Activated CD4-positive, alpha-beta T cell treated with anti-CD3 and anti-CD28 coated beads for 36 hours (primary cell): ENCODE results near the gene MAN1A1. TPM values are rescaled to one million over a fixed set of nuclear protein-coding genes. Genes with fewer than 3 reads are reported as not detected.
A peak's percentile ranks its signal among the peaks of the same experiment; 100 is the strongest.

Experiments used
- ATAC-seq: fragments of 200-7000 bp; cut with Tn5 transposase; one replicate; pipeline ENCODE4 v1.10.0; 2021; ENCODE audit warnings: mild to moderate bottlenecking, moderate library complexity
- CTCF ChIA-PET: fragments of 350-600 bp; sonication (Branson Sonifier 250); formaldehyde crosslinking; loops from one replicate; lab custom pipeline; 2021; ENCODE audit warnings: antibody characterized with exemption; lab: Charles Lee
- POLR2A ChIA-PET: fragments of 350-600 bp; sonication (Branson Sonifier 250); formaldehyde crosslinking; loops from one replicate; lab custom pipeline; 2021; ENCODE audit warnings: antibody characterized with exemption, inconsistent platforms; lab: Charles Lee
- DNase-seq: peaks from one replicate; pipeline ENCODE4 v3.0.0-alpha.2; 2020
- H3K27ac Mint-ChIP-seq: one replicate; pipeline ENCODE4 v1.8.0; 2021; ENCODE audit warnings: mixed read lengths
- H3K27me3 Mint-ChIP-seq: one replicate; pipeline ENCODE4 v1.8.0; 2021; ENCODE audit warnings: mixed read lengths
- H3K36me3 Mint-ChIP-seq: one replicate; pipeline ENCODE4 v1.8.0; 2021; ENCODE audit warnings: low read depth, mixed read lengths
- H3K4me1 Mint-ChIP-seq: one replicate; pipeline ENCODE4 v1.8.0; 2021; ENCODE audit warnings: mixed read lengths
- H3K4me3 Mint-ChIP-seq: one replicate; pipeline ENCODE4 v1.8.0; 2021; ENCODE audit warnings: mild to moderate bottlenecking, moderate library complexity, mixed read lengths
- H3K9me3 Mint-ChIP-seq: one replicate; pipeline ENCODE4 v1.8.0; 2021; ENCODE audit warnings: low read depth, mixed read lengths
- intact Hi-C, 2 experiments: fragments of 100-400 bp; cut with DNase I in 1 of 2; cut with micrococcal nuclease in 1 of 2; formaldehyde crosslinking; loops; one replicate each; pipeline versions ENCODE4 v1.14.2 to v1.15.1; 2022 to 2024; cut with DNase I, micrococcal nuclease
- total RNA-seq, 2 experiments: library from RNA; stranded (reverse); gene quantifications; one replicate each; pipeline ENCODE4 v1.2.3, GENCODE V29; 2021

Gene MAN1A1
- total RNA-seq, 2 experiments from 2014 or later = 15.3 to 18.4 TPM

GRCh38 chr6:119192200-119192599, 157.4 kb downstream of the MAN1A1 start:
- intact Hi-C loops = no loop called here
- ATAC-seq = no peak

GRCh38 chr6:119190176-119190575, 159.4 kb downstream of the MAN1A1 start:
- Mint-ChIP-seq H3K36me3 (peaks cover 30% of the 10 kb centered on the region), H3K4me3 (no peak overlapping the region), H3K27me3 (no peaks in the 10 kb centered on the region), H3K27ac (no peak overlapping the region), H3K4me1 (no peaks in the 10 kb centered on the region), H3K9me3 (no peaks in the 10 kb centered on the region)
- intact Hi-C loops = no loop called here
- CTCF ChIA-PET = interaction anchor here (0.9 kb wide), 1 partner anchor 28 kb away, joined by 3 read pairs; no protein-coding TSS in a partner anchor
- DNase-seq (no peak), ATAC-seq (no peak)
- POLR2A ChIA-PET = no interaction called here

More at GRCh38 chr6:119192200-119192599, 157.4 kb downstream of the MAN1A1 start:
- Mint-ChIP-seq H3K36me3 (peaks cover 34% of the 10 kb centered on the region), H3K27me3 (no peaks in the 10 kb centered on the region), H3K9me3 (no peaks in the 10 kb centered on the region), H3K27ac (no peak overlapping the region), H3K4me1 (no peaks in the 10 kb centered on the region), H3K4me3 (no peak overlapping the region)
- ChIA-PET POLR2A (interaction anchor here (0.5 kb wide), 1 partner anchor 745 kb away, joined by 3 read pairs; no protein-coding TSS in a partner anchor), CTCF (interaction anchor here (1.2 kb wide), 1 partner anchor 8 kb away, joined by 3 read pairs; no protein-coding TSS in a partner anchor)
- DNase-seq = no peak

- H3K36me3 Mint-ChIP-seq = peaks cover 31% of the 10 kb centered on the region
- no peaks in the 10 kb centered on the region for H3K9me3 Mint-ChIP-seq
- no peak overlapping the region for H3K4me3 Mint-ChIP-seq
- DNase-seq = no peak
- POLR2A ChIA-PET = no interaction called here
- H3K27me3 Mint-ChIP-seq = no peaks in the 10 kb centered on the region
- CTCF ChIA-PET = no interaction called here
- H3K4me1 Mint-ChIP-seq = no peaks in the 10 kb centered on the region
- no peak for ATAC-seq
- intact Hi-C loops = no loop called here
- H3K27ac Mint-ChIP-seq = no peak overlapping the region
These were observed 160.1 kb downstream of the MAN1A1 start for GRCh38 chr6:119189498-119189897.

- peaks cover 37% of the 10 kb centered on the region for H3K36me3 Mint-ChIP-seq
- no peaks in the 10 kb centered on the region for H3K9me3 Mint-ChIP-seq
- no peaks in the 10 kb centered on the region for H3K4me1 Mint-ChIP-seq
- no peak overlapping the region for H3K27ac Mint-ChIP-seq
- POLR2A ChIA-PET = no interaction called here
- H3K27me3 Mint-ChIP-seq = no peaks in the 10 kb centered on the region
- no peak overlapping the region for H3K4me3 Mint-ChIP-seq
- CTCF ChIA-PET = interaction anchor here (0.6 kb wide), 1 partner anchor 53 kb away, joined by 5 read pairs; no protein-coding TSS in a partner anchor
- no peak for DNase-seq
- intact Hi-C loops = no loop called here
- no peak for ATAC-seq
These were observed 162.0 kb downstream of the MAN1A1 start for GRCh38 chr6:119187596-119187995.

GRCh38 chr6:119186490-119186889, 163.1 kb downstream of the MAN1A1 start:
- ChIA-PET CTCF (no interaction called here), POLR2A (no interaction called here)
- H3K27me3 Mint-ChIP-seq = no peaks in the 10 kb centered on the region
- H3K4me1 Mint-ChIP-seq = no peaks in the 10 kb centered on the region
- H3K4me3 Mint-ChIP-seq = no peak overlapping the region
- no peak for DNase-seq
- H3K9me3 Mint-ChIP-seq = no peaks in the 10 kb centered on the region
- H3K27ac Mint-ChIP-seq = no peak overlapping the region
- intact Hi-C loops = no loop called here
- ATAC-seq = no peak
- peaks cover 35% of the 10 kb centered on the region for H3K36me3 Mint-ChIP-seq

- Mint-ChIP-seq H3K27ac (no peak overlapping the region), H3K27me3 (no peaks in the 10 kb centered on the region), H3K4me3 (no peak overlapping the region), H3K9me3 (no peaks in the 10 kb centered on the region), H3K4me1 (peaks cover 8% of the 10 kb centered on the region), H3K36me3 (peaks cover 32% of the 10 kb centered on the region)
- intact Hi-C loops = no loop called here
- ChIA-PET POLR2A (interaction anchor here (0.6 kb wide), 1 partner anchor 55 kb away, joined by 3 read pairs; no protein-coding TSS in a partner anchor), CTCF (interaction anchor here (0.6 to 0.7 kb wide), 2 partner anchors 48 to 92 kb away, joined by 3 to 4 read pairs; no protein-coding TSS in a partner anchor)
- no peak for DNase-seq
- no peak for ATAC-seq
These were observed 165.4 kb downstream of the MAN1A1 start for GRCh38 chr6:119184008-119184648.

- H3K4me1 Mint-ChIP-seq = peaks cover 8% of the 10 kb centered on the region
- DNase-seq (no peak), ATAC-seq (no peak)
- no peak overlapping the region for H3K27ac Mint-ChIP-seq
- no peak overlapping the region for H3K4me3 Mint-ChIP-seq
- intact Hi-C loops = no loop called here
- peaks cover 32% of the 10 kb centered on the region for H3K36me3 Mint-ChIP-seq
- no peaks in the 10 kb centered on the region for H3K9me3 Mint-ChIP-seq
- no peaks in the 10 kb centered on the region for H3K27me3 Mint-ChIP-seq
- ChIA-PET POLR2A (no interaction called here), CTCF (interaction anchor here (0.7 kb wide), 1 partner anchor 92 kb away, joined by 3 read pairs; no protein-coding TSS in a partner anchor)
These were observed 166.1 kb downstream of the MAN1A1 start for GRCh38 chr6:119183457-119183856.

- no peak overlapping the region for H3K4me3 Mint-ChIP-seq
- no peaks in the 10 kb centered on the region for H3K9me3 Mint-ChIP-seq
- no peak for DNase-seq
- H3K36me3 Mint-ChIP-seq = peaks cover 30% of the 10 kb centered on the region
- no peak overlapping the region for H3K27ac Mint-ChIP-seq
- intact Hi-C loops = no loop called here
- ChIA-PET CTCF (no interaction called here), POLR2A (no interaction called here)
- no peaks in the 10 kb centered on the region for H3K27me3 Mint-ChIP-seq
- peaks cover 8% of the 10 kb centered on the region for H3K4me1 Mint-ChIP-seq
- ATAC-seq = no peak
These were observed 166.7 kb downstream of the MAN1A1 start for GRCh38 chr6:119182875-119183274.

- Mint-ChIP-seq H3K9me3 (no peaks in the 10 kb centered on the region), H3K4me1 (peaks cover 8% of the 10 kb centered on the region), H3K36me3 (peaks cover 30% of the 10 kb centered on the region), H3K27ac (no peak overlapping the region), H3K4me3 (no peak overlapping the region), H3K27me3 (no peaks in the 10 kb centered on the region)
- ATAC-seq (no peak), DNase-seq (no peak)
- ChIA-PET CTCF (interaction anchor here (0.6 kb wide), 1 partner anchor 856 kb away, joined by 3 read pairs; no protein-coding TSS in a partner anchor), POLR2A (no interaction called here)
- intact Hi-C loops = no loop called here
These were observed 167.3 kb downstream of the MAN1A1 start for GRCh38 chr6:119182216-119182803.

- CTCF ChIA-PET = interaction anchor here (1.1 kb wide), 1 partner anchor 153 kb away, joined by 7 read pairs; no protein-coding TSS in a partner anchor
- H3K4me3 Mint-ChIP-seq = no peak overlapping the region
- peaks cover 27% of the 10 kb centered on the region for H3K36me3 Mint-ChIP-seq
- H3K27ac Mint-ChIP-seq = no peak overlapping the region
- H3K4me1 Mint-ChIP-seq = peaks cover 8% of the 10 kb centered on the region
- no peaks in the 10 kb centered on the region for H3K27me3 Mint-ChIP-seq
- POLR2A ChIA-PET = interaction anchor here (0.6 kb wide), 1 partner anchor 38 kb away, joined by 4 read pairs; no protein-coding TSS in a partner anchor
- DNase-seq = no peak
- no peaks in the 10 kb centered on the region for H3K9me3 Mint-ChIP-seq
- no peak for ATAC-seq
- intact Hi-C loops = no loop called here
These were observed 168.5 kb downstream of the MAN1A1 start for GRCh38 chr6:119181046-119181445.

- ATAC-seq = peak; percentile 42
- peaks cover 22% of the 10 kb centered on the region for H3K36me3 Mint-ChIP-seq
- CTCF ChIA-PET = no interaction called here
These were observed 169.7 kb downstream of the MAN1A1 start for GRCh38 chr6:119179842-119180241.

More at GRCh38 chr6:119179842-119180241, 169.7 kb downstream of the MAN1A1 start:
- H3K9me3 Mint-ChIP-seq = no peaks in the 10 kb centered on the region
- H3K4me1 Mint-ChIP-seq = peaks cover 8% of the 10 kb centered on the region
- no peak for DNase-seq
- H3K27ac Mint-ChIP-seq = no peak overlapping the region
- intact Hi-C loops = no loop called here
- no peak overlapping the region for H3K4me3 Mint-ChIP-seq
- POLR2A ChIA-PET = no interaction called here
- H3K27me3 Mint-ChIP-seq = no peaks in the 10 kb centered on the region
